HG03097 (cell line): ENCODE measurements around the gene SNAI1.
"Not testable (repeated sequence)": the region's sequence is repeated elsewhere in the genome, so short reads cannot be mapped to it uniquely, and the experiment has no call there.

ENCODE experiments used
- ATAC-seq: cut with Tn5 transposase; IDR thresholded peaks from one replicate; pipeline ENCODE4 v1.9.1; 2021; ENCODE audit not compliant: unreplicated experiment, low FRiP score

SNAI1 gene

DNA sequence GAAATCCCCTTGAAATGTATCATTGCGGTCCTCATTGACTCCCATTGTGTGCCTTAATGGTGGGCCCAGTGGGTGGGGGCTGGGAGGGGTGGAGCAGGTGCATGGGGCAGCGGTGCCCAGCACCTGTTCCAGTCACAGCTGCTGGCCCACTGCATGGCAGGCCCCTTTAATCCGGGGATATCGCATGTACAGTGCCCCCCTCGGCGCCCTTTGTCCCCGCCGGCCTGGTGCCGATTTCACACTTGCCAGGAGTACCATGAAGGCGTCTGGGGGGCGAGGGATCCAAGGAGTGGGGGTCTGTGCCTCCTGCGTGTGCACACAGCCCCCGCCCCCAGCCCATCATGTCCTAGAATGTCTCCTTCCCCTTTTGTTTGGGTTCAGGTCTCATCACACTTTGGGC is 2.8 kb downstream of the SNAI1 start:
- no peak for ATAC-seq

DNA sequence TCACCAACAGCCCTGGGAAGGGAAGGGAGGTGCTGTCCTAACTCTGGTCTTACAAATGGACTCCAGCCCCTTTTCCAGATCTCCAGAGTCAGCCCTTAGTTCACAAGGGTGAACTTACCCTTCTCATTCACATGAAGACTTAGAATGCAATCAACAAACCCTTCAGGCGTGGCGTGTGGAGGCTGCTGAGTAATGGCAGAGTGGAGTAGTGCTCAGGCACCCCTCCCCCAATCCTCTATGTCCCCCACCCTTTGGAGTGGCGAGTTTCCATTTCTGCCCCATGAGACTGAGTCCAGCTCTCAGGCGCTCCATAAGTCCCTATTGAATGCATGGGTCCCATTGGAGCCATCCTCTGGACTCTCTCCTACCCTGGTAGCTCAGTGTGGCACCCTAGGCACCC is 3.3 kb downstream of the SNAI1 start:
- ATAC-seq = no peak

DNA sequence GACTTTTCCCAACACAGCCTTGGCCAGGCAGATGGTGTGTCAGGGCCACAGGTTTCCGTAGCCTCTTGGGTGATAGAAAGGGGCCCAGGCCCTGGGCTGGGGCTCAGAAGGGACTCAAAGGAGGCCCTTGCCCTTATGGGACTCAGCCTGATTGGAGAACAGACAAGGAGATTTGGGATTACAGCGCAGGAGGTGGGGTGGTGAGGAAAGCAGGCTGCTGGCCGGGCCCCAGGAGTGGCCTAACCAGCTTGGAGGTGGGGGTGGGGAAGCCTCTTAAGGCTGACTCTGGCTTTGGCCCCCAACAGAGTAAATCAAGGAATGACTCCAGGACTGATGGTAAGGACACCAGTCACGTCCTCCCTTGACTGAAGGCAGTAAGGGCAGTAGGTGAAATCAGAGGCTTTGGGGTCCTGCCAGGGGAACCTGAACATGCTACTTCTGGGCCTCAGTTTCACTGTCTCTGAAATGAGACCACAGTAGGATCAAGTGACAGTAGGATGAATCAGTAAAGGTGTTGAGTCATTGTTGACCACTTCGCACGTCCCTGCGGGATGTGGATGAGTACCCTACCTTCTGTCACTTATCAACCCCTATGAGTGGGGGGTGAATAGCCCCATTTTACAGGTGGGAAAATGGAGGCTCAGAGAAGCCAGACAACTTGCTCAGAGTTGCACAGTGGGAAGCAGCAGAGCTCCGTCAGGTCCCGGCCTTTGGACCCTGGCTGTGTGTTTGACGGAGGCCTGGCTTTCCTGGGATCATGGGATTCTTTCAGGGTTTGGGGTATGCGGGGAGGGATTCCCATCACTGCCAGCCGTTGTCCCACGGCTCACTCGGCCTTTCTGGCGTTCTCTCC is 4.5 kb downstream of the SNAI1 start:
- ATAC-seq = no peak

DNA sequence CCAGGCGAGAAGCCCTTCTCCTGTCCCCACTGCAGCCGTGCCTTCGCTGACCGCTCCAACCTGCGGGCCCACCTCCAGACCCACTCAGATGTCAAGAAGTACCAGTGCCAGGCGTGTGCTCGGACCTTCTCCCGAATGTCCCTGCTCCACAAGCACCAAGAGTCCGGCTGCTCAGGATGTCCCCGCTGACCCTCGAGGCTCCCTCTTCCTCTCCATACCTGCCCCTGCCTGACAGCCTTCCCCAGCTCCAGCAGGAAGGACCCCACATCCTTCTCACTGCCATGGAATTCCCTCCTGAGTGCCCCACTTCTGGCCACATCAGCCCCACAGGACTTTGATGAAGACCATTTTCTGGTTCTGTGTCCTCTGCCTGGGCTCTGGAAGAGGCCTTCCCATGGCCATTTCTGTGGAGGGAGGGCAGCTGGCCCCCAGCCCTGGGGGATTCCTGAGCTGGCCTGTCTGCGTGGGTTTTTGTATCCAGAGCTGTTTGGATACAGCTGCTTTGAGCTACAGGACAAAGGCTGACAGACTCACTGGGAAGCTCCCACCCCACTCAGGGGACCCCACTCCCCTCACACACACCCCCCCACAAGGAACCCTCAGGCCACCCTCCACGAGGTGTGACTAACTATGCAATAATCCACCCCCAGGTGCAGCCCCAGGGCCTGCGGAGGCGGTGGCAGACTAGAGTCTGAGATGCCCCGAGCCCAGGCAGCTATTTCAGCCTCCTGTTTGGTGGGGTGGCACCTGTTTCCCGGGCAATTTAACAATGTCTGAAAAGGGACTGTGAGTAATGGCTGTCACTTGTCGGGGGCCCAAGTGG is 5.3 kb downstream of the SNAI1 start:
- no peak for ATAC-seq

DNA sequence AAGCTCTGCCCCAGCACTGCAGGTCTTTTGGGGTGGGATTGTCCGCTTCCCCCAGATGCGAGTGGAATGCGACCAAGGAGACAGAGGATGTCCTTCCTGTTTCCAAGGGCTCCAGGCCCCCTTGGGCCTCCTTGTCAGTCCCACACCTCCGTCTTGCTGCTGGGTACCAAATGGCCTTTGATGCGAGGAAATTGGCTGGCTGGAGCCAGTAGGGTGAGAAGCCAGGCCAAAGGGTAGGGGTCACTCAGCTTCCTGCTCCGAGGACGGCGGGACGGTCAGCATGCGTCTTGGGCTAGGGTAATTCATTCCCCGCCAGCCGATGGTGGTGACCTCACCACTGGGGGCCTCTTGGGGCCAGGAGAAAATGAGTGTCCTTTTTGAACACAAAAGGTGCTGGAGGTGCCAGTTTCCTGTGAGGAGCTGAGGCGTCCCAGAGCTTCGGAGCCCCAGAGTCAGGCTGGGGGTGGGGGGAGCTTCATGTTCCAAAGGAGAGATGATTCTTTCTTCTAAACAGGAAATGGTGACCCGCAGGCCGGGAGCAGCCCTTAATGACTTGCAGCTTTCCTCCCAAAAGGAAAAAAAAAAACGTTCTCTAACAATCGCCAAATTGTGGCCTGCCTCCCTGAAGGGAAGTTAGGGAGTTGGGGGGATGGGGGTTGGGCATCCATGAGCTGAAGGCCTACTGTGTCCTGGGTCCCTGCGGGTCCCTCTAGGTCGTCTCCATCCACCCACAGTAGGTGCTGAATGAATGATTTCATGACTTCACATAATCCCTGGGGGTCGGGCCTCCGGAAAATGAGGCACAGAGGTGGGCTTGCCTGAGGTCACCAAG is 6.7 kb downstream of the SNAI1 start:
- ATAC-seq = no peak

DNA sequence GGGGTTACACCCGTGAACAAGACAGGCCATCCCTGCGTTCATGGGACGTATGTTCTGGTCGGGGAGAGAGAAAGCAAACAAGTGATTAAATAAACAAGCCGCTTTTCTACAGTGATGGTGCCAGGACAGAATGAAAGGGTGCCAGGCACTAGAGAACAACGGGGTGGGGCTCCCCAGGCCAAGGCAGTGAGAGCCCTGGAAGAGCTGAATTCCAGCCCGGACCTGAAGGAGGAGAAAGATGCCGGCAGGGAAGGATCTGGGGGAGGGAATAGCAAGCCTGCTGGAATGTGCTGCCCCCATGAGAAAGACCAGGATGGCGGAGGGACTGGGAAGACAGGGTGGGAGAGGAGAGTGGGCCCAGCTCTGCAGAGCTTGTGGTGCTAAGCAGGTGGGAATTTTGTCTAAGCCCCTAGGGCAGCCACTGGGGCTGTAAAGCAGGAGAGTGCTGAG is 7.5 kb downstream of the SNAI1 start:
- ATAC-seq = no peak

DNA sequence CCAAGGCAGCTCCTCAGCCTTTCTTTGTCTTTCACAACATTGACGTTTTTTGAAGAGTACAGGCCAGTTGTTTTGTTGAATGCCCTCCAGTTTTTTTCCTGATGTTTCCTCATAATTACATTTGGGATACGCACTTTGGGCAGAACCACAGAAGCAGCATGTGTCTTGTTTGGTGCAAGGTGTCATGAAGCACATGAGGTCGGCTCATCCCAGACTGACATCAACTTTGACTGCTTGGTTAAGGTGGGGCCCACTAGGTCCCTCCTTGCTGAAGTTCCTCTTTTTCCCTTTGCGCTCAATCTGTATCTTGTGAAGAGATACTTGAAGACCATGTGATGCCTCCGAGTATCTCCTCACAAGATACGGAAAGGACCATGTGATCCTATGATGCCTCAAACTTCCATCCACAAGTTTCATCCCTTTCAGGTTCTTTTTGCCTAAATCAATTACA is 10.5 kb downstream of the SNAI1 start:
- no peak for ATAC-seq

DNA sequence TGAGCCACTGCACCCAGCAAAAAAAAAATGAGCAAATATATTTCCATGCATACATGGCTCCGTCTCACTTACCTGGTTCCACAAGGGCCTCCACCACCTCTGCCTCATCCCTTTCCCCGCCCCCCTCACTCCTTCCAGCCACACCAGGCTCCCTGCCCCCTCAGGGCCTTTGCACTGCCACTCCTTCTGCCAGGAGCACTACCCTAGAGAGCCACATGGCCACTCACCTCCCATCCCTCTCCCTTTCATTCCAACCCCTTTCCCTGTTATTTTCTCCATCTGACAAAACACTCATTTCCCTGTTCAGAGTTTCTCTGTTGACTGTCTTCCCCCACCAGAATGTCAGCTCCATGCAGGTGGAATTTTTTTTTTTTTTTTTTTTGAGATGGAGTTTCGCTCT is 12.8 kb downstream of the SNAI1 start:
- ATAC-seq = no peak

DNA sequence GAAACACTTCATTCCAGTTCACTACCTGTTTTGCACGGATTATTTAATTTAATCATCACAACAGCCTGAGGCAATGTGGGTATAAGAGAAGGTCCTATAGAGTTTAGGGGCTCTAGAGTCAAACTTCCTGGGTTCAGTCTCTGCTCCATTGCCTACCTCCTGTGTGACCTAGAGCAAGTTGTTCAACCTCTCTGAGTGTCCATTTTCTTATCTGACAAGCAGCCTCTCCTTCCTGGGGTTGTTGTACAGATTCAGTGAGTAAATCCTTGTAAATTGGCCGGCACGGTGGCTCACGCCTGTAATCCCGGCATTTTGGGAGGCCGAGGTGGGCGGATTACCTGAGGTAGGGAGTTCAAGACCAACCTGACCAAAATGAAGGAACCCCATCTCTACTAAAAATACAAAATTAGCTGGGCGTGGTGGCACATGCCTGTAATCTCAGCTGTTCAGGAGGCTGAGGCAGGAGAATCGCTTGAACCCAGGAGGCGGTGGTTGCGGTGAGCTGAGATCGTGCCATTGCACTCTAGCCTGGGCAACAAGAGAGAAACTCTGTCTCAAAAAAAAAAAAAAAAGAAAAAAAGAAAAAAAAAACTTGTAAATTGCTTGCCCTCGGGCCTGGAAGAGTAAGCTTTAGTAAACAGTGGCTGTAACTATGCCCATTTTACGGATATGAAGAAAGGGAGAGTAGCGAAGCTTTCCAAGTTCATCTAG is 15.9 kb downstream of the SNAI1 start:
- not testable (repeated sequence) for ATAC-seq

DNA sequence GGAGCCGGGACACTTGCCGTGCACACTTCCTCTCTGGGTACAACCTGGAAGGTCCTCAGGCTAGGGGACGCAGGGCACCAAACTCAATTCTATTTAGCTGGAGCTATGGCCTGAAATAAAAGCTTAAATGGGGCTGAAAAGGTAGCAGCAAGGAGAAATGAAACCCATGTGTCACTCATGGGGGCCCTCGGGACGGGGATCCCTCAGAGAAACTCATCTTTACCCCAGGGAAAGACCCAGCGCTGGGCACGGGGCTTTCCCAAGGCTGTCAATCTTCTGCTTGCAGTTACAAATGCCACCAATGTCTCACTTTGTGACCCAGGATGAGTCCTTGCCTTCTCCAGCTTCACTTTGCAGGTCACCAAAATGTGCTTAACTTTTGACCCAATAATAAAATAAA is 16.5 kb downstream of the SNAI1 start:
- no peak for ATAC-seq

DNA sequence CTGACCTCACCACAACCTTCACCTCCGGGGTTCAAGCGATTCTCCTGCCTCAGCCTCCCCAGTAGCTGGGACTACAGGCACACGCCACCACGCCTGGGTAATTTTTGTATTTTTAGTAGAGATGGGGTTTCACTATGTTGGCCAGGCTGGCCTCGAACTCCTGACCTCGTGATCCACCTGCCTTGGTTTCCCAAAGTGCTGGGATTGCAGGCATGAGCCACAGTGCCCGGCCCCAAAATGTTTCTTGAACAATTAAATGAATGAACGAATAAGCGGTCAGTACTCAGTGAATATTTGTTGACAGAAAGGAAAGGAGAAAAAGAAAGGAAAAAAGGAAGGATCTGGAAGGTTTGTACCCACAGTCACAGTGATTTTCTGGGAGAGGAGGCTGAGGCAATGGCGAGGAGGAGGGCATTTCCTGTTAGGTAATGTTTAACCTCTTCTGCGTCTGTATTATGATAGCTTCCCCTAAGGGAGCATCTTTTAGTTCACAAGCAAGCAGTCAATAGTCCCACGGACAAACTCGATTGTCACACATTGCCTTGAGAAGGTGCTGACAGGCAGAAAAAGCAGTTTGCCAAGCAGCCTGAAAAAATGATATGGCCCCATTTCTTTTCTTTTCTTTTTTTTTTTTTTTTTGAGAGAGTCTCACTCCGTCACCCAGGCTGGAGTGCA is 17.9 kb downstream of the SNAI1 start:
- ATAC-seq = not testable (repeated sequence)

DNA sequence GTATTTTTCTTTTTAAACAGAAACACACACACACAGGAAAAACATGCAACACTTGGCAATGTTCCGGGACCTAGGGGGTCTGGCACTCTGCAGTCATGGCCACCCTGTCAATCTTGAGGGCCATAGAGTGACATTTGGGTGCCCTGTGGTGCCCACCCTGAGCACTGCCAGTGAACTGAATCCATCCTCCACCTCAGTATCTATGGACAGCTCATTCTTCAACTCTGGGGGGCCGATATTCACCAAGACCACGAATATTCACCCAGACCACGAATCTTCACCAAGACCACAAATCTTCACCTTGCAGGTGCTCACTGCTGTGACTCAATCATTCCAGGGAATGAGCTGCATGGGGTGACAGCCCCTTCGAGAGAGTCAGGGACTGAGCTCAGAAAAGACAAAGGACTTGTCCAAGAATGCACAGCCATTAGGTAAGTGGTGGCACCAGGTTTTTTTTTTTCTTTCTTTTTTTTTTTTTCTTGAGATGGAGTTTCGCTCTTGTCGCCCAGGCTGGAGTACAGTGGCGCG is 19.1 kb downstream of the SNAI1 start:
- ATAC-seq = no peak

DNA sequence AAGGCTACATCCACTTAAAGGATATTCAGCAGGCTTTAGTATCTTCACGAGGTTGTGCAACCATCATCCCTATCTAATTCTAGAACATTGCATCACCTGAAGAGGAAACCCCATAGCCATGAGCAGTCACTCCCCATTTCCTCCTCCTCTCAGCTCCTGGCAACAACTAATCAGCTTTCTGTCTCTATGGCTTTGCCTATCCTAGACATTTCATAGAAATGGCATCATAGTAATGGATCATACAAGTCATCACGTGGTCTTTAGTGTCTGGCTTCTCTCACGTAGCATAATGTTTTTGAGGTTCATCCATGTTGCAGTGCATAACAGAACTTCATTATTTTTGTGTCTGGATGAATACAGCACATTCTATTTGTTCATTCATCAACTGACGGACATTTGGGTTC is 20.5 kb downstream of the SNAI1 start:
- ATAC-seq = no peak

DNA sequence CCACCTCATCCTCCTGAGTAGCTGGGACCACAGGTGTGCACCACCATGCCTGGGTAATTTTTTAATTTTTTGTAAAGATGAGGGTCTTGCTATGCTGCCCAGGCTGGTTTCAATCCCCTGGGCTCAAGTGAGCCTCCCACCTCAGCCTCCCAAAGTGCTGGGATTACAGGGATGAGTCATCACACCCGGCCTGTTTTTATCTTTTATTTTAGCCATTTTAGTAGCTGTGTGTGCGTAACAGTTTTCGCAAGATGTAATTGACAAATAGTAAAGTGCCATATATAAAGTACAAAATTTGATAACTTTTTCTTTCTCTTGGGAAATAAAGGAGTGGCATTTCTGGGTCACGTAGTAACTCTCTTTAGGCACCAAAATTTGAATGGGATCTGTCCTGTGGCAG is 21.4 kb downstream of the SNAI1 start:
- no peak for ATAC-seq

DNA sequence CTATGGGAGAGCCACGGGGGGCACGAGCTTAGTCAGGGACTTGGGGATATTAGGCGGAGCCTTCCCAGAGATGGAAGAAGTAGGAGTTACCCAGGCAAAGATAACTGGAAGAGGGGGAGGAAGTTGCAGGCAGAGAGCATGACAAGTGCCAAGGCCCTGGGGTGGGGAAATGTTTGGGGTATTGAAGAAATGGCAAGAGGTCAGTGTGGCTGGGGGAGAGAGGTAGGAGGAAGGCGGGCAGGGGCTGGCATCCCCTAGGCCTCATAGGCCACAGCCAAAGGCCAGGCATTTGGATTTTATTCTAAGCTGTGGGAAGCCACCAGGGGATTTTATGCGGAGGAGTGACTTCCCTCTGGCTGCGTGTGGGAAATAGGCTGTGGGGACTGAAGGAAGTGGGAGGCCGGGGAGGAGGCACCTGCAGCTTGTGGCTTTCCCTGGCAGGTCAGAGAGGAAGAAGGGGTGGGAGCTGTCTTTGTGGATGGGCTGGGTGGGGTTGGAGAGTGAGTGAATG is 22.7 kb downstream of the SNAI1 start:
- ATAC-seq = no peak

DNA sequence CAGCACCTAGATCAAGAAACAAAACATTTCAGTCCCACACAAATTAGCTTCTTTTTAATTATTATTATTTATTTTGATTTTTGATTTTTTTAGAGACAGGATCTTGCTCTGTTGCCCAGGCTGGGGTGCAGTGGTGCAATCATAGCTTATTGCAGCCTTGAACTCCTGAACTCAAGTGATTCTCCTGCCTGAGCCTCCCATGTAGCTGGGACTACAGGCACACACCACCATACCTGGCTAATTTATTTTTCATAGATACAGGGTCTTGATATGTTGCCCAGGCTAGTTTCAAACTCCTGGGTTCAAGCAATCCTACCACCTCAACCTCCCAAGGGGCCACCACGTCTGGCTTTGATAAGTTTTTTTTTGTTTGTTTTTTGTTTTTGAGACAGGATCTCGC is 24.6 kb downstream of the SNAI1 start:
- no peak for ATAC-seq

DNA sequence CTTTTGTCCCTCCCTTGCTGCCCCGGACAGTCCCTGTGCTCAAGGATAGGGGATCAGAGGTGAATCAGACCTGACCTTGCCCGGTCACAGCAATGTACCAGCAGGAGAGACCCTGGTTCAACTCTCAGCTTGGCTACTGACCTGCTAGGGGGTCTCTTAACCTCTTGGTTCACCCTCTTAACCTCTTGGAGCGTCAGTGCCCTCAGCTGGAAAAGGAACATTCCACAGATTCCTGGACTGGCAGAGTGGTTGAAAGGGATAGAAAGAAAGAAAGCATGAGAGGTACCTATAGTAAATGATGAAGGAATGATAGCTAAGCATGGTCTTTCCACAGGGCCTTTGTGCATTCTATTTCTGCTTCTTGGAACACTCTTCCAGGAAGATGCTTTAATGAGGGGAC is 25.2 kb downstream of the SNAI1 start:
- ATAC-seq = no peak

DNA sequence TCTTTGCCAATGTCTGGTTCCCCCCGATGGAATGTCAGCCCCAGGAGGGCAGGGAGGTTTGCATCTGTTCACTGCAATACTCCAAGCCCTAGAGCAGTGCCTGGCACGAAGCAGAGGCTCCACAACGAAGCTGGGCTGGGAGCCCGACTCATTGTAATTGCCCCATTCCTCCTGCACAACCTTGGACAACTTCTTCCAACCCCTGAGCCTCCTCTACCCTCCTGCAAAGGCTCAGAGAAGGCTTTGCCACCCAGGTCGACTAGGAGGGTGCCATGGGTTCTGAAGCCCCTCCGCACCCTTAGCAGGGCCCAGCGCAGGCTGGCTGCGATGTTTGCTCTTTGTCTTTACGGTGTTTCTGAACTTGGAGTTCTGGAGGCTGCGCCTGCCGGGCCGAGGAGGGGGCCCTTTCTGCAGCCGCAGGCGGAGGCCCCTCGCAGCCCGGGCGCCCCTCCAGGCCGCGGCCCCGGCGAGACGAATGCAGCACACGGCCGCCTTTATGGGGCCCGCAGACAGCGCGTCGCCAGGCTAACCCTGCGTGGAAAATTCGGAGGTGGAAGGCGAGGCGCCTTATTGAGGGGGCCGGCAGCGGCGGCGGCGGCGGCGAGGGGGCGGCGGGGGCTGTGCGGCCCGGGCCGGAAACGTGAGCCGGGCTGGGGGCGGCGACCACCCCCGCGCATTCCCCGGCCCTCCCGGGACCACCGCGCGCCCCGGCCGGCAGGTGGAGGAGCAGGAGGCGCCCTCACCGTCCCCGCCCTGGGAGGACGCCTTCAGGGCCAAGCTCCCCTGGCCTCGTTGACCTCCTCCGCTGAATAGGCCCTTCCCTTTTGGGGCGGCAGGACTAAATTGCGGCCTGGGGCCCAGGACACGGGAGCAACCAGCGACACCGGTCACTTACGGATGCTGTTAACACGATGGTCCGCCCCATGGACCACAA is 27.0 kb downstream of the SNAI1 start:
- ATAC-seq = no peak
